TTC549 (cell line): Measurements from ENCODE around the gene ZNF444.

ENCODE experiments used
- FAIRE-seq: peaks from 2 replicates; lab custom pipeline; 2012; peaks lifted over from hg19 to GRCh38; lab: Jason Lieb, UNC

The ZNF444 gene

GRCh38 chr19:56123266-56123891, 17.7 kb upstream of the ZNF444 start:
- FAIRE-seq = no peak

- no peak for FAIRE-seq
These were observed 16.5 kb upstream of the ZNF444 start for GRCh38 chr19:56124578-56124977.

DNA sequence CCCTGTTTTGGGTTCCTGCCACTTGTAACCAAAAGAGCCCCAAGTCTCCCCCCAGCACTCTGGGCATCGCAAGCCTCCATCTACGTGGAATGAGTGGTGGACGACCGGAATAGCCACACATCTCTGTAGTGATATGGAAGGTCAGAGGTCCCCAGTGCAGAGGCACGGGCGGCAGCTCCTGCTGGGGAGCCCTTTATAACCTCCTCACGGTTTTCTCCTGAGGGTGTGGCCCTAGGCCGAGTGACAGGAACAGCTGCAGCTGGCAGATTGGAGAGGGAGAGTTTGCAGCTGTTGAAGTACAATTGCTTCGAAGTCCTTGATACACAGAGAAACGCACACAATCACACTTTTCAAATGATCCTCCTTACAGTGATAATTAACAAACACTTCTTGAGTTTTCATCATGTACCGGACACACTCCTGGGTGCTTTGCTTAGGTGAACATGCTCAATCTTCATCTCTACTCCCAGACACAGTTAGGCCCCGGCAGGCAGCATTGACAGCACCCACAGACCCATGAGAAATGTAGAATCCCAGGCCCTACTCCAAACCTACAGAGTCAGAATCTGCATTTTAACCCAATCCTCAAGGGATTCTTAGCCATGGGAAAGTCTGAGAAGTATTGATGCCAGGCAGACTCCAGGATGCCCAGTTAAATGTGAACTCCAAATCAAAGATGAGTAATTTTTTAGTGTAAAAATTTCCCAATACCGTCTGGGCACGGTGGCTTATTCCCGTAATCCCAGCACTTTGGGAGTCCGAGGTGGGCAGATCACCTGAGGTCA, 15.1 kb upstream of the ZNF444 start:
- no peak for FAIRE-seq

GRCh38 chr19:56126983-56127780, 13.9 kb upstream of the ZNF444 start:
- FAIRE-seq = no peak

DNA sequence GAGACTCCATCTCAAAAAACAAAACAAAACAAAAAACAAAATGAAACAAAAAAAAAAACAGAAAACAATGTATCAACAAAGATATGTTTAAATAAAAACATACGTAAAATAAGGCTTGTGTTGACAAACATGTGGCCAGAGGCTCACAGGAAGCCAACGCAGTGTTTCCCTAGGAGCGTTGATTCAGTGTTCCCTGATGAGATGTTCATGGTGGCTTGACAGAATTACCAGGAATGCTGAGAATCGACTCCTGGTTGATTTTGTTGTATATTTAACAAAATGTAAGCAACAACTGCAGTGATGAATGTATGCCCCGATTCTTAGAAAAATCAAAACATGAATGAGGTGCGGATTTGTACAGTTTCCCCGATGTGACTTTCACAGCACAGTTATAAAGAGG, 11.1 kb upstream of the ZNF444 start:
- FAIRE-seq = no peak

- FAIRE-seq = no peak
These were observed 9.4 kb upstream of the ZNF444 start for GRCh38 chr19:56131651-56132050.

DNA sequence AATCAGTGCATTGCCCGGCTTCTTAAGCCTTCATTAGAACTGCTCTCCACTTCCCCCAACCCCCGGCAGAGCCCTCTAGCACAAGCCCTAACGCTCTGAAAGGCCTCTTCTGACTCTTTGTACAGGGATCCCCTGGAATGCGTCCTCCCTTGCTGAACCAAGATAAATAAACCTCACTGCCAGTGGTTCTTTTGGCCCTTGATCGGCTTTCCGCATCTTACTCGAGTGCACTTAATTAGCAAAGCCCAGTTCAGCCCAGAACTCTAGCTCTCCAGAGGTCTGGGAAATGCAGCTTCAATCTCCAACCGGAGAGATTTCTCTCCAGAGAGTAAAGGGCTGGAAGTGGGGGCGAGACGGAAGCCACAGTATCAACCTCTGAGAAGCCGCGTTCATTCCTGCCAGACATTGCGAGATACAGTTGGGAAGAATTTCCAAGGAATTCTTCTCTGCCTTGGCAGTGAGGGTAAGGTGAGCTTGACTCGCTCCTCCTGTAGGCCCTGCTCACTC, 8.7 kb upstream of the ZNF444 start:
- no peak for FAIRE-seq

GRCh38 chr19:56133858-56134653, 7.0 kb upstream of the ZNF444 start:
- no peak for FAIRE-seq

GRCh38 chr19:56134654-56134921, 6.5 kb upstream of the ZNF444 start:
- no peak for FAIRE-seq

GRCh38 chr19:56136362-56136761, 4.7 kb upstream of the ZNF444 start:
- no peak for FAIRE-seq

GRCh38 chr19:56137405-56137804, 3.7 kb upstream of the ZNF444 start:
- FAIRE-seq = no peak

DNA sequence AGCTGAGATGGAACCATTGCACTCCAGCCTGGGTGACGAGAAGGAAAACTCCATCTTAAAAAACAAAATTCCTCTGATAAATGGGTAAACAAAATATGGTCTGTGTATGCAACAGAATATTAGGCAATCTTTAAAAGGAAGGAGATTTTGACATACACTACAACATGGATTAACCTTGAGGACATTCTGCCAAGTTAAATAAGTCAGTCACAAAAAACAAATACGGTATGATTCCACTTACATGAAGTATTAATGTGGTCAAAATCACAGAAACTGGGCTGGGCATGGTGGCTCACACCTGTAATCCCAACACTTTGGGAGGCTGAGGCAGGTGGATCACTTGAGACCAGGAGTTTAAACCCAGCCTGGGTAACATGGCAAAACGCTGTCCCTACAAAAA, 3.0 kb upstream of the ZNF444 start:
- no peak for FAIRE-seq

DNA sequence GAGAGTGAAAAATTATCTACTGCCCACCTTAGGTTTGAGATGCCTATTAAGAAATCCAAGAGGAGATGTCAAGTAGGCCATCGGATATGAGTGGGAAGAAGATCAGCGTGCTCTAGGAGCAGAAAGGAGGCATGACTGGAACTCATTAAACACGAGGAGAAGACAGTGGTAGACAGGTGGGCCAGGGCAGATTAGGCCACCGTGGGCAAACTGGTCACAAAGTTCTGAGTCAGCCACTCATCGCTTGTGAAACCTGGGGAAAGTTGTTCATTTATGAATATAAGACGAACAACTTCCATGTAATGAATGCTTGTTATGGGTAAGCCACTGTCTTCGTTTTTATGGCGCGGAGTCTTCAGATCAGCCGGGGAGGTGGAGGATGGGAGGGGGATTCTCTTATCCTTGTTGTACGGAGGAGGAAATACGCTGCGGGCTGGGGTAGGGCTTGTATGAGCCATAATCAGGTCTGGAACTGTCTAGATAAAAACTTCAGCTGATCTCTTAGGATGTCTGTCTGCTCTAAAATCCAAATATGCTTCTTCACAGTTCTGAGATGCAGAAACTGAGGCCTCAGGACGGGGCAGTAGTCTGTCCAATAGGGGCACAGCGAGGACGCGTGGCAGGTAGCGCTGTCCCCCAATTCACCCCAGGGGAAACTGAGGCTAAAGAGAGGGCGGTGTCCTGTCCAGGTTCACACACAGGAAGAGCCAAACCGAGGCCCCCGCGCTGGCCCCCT, 1.1 kb upstream of the ZNF444 start:
- no peak for FAIRE-seq

DNA sequence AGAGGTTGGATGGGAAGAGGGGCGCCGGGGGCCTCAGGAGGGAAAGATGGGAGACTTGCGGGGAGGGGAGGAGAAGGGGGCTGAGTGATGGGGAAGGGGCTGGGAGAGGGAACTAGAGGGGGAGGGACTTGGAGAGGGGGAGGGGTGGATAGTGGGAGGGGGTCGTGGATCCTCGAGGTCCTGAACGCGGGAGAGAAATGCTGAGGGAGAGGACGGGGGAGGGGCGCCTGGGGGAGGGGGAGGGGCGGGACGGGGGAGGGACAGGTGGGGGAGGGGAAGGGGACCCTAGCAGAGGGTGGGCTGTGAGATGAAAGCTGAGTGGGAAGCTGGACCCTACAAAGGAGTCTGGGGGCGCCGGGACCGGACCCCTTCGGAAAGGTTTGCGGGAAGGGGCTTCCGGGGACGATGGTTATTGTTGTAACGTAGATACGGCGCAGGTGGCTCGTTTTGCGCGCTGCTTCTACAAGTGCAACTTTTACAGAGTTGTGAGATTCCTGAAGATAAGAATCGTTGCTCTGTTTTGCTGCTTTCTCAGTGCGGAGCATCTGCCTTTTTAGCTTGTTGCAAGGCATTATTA, 418 bp downstream of the ZNF444 start:
- FAIRE-seq = no peak

DNA sequence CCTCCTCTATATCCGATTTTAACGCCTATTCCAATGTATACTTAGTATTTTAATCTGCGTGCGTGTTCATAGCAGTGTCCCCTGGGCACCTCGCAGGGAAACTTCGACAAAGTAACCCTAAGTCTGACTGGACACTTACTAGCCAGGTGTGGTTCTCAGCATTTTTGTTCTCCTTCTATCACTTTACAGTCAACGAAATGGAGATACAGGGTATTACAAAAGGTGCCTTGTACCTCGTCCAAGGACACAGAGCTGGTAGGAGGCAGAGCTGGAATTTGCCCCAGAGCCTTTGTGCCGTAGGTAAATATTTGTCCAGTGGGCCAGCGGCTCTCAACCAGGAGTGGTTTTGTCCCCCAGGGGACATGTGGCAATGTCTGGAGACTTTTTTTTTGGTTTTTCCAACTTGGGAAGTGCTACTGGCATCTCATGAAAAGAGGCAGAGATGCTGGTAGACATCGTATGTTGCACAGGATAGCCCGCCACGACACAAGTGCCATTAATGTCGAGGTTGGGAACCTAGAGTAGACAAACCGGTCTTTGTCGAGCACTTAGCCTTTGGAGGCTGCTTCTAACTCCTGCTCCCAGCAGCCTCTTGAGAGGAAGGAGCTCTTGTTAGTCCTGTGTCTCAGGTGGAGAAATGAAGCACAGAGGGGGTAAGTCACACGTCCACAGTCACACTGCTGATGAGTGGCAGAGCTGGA, 1.1 kb downstream of the ZNF444 start:
- no peak for FAIRE-seq

GRCh38 chr19:56142897-56143434, 1.9 kb downstream of the ZNF444 start:
- no peak for FAIRE-seq

DNA sequence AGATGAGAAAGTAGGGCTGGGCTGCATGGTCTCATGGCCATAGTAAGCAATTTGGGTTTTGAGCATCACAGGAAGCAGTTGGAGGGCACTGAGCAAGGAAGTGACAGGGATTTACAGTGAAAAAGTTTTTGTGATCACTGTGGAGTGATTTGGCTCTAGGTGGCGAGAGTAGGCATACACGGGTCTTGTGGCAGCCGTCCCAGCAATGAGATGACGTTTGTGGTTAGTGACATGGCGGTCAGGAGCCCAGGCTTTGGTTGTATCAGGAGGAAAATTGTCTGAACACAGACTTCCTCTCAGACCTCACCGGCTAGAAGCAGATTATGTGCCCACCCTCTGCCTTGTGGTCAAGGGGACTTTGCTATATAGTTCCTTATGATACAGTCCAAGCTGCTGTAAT, 3.3 kb downstream of the ZNF444 start:
- no peak for FAIRE-seq

- no peak for FAIRE-seq
These were observed 3.7 kb downstream of the ZNF444 start for GRCh38 chr19:56144831-56145230.

GRCh38 chr19:56145698-56146097, 4.6 kb downstream of the ZNF444 start:
- no peak for FAIRE-seq

DNA sequence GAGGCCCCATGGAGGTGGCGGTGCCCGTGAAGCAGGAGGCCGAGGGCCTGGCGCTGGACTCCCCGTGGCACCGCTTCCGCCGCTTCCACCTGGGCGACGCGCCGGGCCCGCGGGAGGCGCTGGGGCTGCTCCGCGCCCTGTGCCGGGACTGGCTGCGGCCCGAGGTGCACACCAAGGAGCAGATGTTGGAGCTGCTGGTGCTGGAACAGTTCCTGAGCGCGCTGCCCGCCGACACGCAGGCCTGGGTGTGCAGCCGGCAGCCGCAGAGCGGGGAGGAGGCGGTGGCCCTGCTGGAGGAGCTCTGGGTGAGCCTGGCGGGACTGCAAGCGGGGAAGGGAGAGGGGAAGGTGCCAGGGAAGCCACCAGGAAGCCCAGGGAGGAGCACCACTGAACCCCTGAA, 5.8 kb downstream of the ZNF444 start:
- FAIRE-seq = no peak

GRCh38 chr19:56147307-56147706, 6.2 kb downstream of the ZNF444 start:
- no peak for FAIRE-seq
